Left cardiac atrium (tissue), 4 donors: ENCODE measurements around the gene AMPD3. TPM values are rescaled to one million over a fixed set of nuclear protein-coding genes. Genes with fewer than 3 reads are reported as not detected.
A peak's percentile ranks its signal among the peaks of the same experiment; 100 is the strongest.

ENCODE experiments used
- ATAC-seq, 2 donors: fragments of 200-7000 bp; cut with Tn5 transposase; one replicate each; pipeline ENCODE4 v1.9.1; 2020; ENCODE audit warnings: mild to moderate bottlenecking in 2 of 2, moderate library complexity in 2 of 2
- DNase-seq: peaks from one replicate; pipeline ENCODE4 v3.0.0-alpha.2; 2020
- intact Hi-C, 2 donors: fragments of 100-400 bp; cut with DNase I; formaldehyde crosslinking; loops; one replicate each; pipeline versions ENCODE4 v1.14.1 to v1.15.1; 2022 to 2023
- total RNA-seq, 2 donors: library from RNA; stranded (reverse); fragmentation: NEBNext Ultra II Directional; extraction: Animal tissue kit (Norgen Biotek cat#: 25700); gene quantifications; one replicate each; pipeline ENCODE4 v1.2.1, GENCODE V29; 2021
- donor health status: DM: no; HTN: yes; CAD: no.
- donor health status: DM: no; HTN: yes; CAD: no; lungs with severe emphysema.
- donor health status: DM: yes; HTN: yes; CAD: no.
- donor health status: Dilated cardiomyopathy.

The AMPD3 gene
- total RNA-seq, 2 donors from 2014 or later = 4.4 to 4.7 TPM

DNA sequence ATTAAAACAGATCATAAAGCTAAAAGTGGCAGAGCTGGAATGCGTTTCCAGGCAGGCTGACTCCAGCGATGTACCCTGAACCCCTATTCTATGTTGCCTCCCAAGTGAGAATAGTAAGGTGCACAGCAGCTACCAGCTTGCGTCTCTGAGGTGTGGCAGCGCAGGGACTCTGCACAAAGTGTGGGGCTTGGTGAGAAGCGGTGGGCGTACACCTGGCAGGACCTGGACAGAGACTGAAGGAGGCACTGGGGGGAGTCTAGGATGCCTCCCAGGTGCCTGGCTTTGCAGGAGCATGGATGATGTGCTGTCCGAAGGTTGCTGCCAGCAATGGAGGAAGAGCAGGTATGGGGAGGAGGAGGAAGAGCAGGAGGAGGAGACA lies 42.9 kb downstream of the AMPD3 start:
- intact Hi-C loops = no loop called here
- no peak for DNase-seq
- ATAC-seq = no peak

- ATAC-seq (no peak), DNase-seq (no peak)
- intact Hi-C loops = no loop called here
Observed at GRCh38 chr11:10498426-10499250, 43.6 kb downstream of the AMPD3 start.

DNA sequence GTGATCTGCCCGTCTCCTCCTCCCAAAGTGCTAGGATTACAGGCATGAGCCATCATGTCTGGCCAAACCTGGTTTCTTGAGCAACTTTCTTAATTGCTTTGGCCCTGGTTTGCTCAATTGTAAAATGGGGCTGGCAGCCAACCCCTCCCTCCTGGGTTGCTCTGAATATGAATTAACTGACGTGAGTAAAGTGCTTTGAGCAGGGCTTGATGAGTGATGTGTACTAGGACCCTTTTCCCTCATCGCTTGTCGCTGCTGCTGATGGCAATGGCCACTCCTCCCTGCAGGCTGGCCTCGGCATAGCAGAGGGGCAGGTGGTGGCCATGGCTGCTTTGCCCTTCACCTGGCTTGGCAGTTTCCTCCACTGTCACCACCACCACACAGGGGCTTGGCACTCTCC lies 44.4 kb downstream of the AMPD3 start:
- ATAC-seq = no peak
- intact Hi-C loops = no loop called here

GRCh38 chr11:10499874-10500601 lies 45.0 kb downstream of the AMPD3 start:
- ATAC-seq (no peak), DNase-seq (no peak)
- intact Hi-C loops = no loop called here

More for the DNA sequence above, 44.4 kb downstream of the AMPD3 start:
- no peak for DNase-seq

GRCh38 chr11:10500757-10501684 lies 46.0 kb downstream of the AMPD3 start:
- no peak for ATAC-seq
- intact Hi-C loops = no loop called here
- no peak for DNase-seq

GRCh38 chr11:10502065-10502680 lies 47.1 kb downstream of the AMPD3 start:
- no peak for ATAC-seq
- intact Hi-C loops = no loop called here
- DNase-seq = no peak

DNA sequence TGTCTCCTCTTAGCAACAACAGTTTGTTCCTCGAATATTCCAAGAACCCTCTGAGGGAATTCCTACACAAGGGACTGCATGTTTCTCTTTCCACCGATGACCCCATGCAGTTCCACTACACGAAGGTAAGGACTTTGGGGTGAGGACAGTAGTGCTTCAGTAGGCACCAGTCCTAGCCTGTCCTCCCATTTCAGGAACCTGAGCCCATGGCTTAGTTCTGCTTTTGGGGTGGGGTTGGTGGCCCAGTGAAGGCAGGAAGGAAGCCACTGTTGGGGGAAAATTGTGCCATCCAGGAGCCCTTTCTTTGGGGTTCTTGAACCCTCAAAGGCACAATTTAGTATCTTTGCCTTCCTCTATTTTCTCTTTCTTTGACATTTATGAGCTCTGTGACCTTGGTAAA lies 47.7 kb downstream of the AMPD3 start:
- DNase-seq = no peak
- intact Hi-C loops = no loop called here
- peak; percentile 50 to 59 for ATAC-seq

DNA sequence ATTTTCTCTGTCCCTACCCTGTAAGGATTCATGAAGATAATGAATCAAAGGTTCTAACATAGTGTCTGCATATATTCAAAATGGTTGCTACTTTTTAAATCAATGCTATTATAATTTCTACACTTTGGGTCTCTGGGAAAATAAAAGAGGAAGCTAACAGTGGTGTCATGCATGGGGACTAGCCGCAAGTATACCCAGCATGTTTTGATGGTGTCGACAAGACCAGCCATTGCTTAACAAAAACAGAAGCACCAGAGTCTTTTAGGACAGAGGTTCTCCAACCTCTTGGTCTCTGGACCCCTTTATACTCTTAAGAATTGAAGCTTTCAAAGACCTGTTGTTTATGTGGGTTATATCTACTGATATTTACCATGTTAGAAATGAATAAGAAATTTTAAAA lies 48.2 kb downstream of the AMPD3 start:
- intact Hi-C loops = no loop called here
- DNase-seq (no peak), ATAC-seq (peak in 1 of 2 donors; percentile 65)

DNA sequence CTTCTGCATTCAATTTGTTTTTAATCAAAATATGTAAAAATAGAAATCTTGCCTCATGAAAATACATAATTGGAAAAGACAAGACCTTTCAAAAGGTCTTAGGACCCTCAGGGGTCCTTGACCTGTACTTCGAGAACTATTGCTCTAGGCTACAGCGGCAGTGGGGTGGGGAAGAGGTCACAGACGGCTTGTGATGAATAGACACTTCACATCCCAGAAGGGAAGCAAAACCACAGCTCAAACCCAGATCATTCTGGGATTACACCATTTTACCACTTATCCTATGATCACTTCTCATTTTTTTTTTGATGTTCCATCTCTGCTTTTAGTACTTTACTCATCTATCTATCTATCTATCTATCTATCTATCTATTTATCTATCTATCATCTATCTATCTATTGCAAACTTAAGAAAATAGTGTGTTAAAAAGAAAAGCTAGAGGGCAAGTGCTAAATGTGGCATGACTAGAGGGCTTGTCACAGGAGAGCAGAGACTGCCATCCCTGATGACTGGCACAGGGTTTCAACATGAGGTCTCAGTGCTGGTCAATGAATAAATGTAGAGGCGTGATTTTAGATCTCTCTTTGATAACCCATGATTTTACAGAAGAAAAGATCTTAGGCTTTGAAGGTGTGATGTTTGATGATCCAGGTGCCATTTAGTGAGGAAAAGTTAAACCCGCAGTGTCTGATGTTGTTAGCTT lies 48.9 kb downstream of the AMPD3 start:
- ATAC-seq (peak in 1 of 2 donors; percentile 50), DNase-seq (no peak)
- intact Hi-C loops = no loop called here

- intact Hi-C loops = no loop called here
- no peak for DNase-seq
- ATAC-seq = no peak
Observed at GRCh38 chr11:10504490-10504889, 49.4 kb downstream of the AMPD3 start.

DNA sequence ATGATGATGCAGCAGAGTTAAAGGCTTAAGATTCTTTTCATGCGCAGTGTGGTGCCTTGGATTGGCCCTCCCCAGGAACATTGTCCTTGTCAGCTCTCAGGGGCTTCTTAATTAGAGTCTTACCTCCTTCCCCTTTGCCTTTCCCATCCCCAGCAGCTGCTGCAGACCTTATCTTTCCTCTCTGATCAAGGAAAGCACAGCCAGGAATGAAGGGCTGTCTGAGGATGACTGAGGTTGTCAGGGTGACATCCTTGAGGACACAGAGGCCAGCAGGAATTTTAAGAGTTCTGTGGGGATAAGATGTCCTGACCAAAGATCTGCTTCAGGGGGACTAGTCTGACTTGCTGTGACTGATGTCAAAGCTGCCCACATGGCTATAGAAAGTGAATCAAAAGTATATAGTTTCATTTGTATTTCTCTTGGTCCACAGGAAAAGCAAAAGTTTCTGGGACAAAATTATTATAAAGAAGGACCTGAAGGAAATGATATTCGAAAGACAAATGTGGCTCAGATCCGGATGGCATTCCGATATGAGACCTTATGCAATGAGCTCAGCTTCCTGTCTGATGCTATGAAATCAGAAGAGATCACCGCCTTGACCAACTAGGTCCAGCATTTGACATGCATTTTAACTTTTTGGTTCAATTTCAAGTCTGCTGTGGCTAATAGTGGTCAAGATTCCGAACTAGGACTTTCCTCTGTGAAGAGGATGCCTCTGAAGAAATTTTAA lies 50.4 kb downstream of the AMPD3 start:
- DNase-seq (no peak), ATAC-seq (no peak)
- intact Hi-C loops = no loop called here

- ATAC-seq (no peak), DNase-seq (no peak)
- intact Hi-C loops = no loop called here
Observed at GRCh38 chr11:10506008-10506370, 50.9 kb downstream of the AMPD3 start.

- no peak for ATAC-seq
- no peak for DNase-seq
- intact Hi-C loops = loop anchor here in 1 of 2 donors (10.0 kb wide), 1 partner anchor 144 kb away; no protein-coding TSS in a partner anchor
Observed at GRCh38 chr11:10511181-10511621, 56.1 kb downstream of the AMPD3 start.

DNA sequence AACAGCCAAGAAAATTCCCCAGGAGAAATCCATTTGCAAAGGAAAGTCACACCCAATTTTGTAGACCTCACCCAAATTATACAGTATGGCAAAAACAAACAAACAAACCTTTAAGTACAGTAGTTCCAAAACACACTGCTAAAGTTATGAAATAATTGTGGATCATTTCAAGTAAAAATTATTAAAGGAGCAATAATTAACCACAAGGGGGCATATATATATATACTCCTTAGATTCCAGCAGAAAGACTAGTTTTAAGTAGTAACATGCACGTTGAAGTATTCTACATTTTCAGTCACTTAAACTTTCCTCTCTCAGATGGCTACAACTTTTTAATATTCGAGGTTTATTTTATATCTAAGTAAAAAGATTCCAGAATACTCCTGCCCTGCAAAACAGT lies 59.1 kb downstream of the AMPD3 start:
- no peak for ATAC-seq
- DNase-seq = no peak
- intact Hi-C loops = loop anchor here in 1 of 2 donors (10.0 kb wide), 1 partner anchor 141 kb away; no protein-coding TSS in a partner anchor

DNA sequence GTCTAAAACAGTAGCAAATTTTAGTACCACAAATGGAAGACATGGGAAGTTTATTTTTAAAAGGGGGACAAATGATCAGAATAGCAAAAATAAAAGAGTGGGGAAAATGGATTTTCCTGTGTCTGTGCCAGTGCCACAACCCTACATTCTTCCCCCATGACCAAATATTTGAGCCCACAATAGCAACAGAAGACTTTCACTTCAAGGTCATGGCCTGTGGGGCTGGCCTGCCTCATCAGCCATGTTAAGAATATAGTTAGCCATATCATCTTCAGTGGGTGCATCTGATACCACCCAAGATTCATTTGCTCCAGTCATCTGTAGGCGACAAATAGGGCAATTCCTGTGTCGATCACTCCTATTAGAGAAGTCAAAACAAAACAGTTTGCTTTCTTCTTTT lies 59.6 kb downstream of the AMPD3 start:
- intact Hi-C loops = loop anchor here in 1 of 2 donors (5.0 to 10.0 kb wide), 2 partner anchors 140 to 223 kb away; no protein-coding TSS in a partner anchor
- ATAC-seq = no peak

DNA sequence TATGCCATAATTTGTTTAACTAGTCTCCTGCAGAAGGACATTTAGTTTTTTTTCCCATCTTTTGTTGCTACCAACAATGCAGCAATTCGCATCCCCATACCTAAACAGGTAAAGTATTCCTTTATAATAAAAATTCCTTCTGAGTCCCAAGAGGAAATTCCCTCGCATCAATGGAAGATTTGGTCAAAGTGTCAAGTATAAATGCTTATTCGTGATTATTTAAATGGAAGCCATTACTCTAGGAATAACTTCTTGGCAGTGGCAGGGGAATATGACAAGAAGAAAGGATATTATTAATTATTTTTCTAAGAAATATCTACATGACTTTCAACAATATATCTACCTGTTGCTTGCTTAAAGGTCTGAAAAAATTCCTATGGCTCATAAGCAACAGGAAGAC lies 60.4 kb downstream of the AMPD3 start:
- no peak for DNase-seq
- no peak for ATAC-seq
- intact Hi-C loops = loop anchor here in 1 of 2 donors (5.0 to 10.0 kb wide), 2 partner anchors 139 to 222 kb away; no protein-coding TSS in a partner anchor

More for the DNA sequence above, 59.6 kb downstream of the AMPD3 start:
- no peak for DNase-seq

GRCh38 chr11:10518123-10518522 lies 63.1 kb downstream of the AMPD3 start:
- ATAC-seq (no peak), DNase-seq (no peak)
- intact Hi-C loops = loop anchor here in 1 of 2 donors (5.0 to 10.0 kb wide), 2 partner anchors 137 to 219 kb away; no protein-coding TSS in a partner anchor
